ENCODE data around the gene EFCAB14. TPM values are rescaled to one million over a fixed set of nuclear protein-coding genes. Genes with fewer than 3 reads are reported as not detected.

EFCAB14 gene
- total RNA-seq, 2 donors from 2014 or later = 86.5 to 97.0 TPM

GRCh38 chr1:46642115-46642680 lies 76.7 kb downstream of the EFCAB14 start:
- DNase-seq (ENCODE audit: low spot score) = no peak
- intact Hi-C loops (cut with DNase I) = no loop called here

GRCh38 chr1:46639547-46639946 lies 79.4 kb downstream of the EFCAB14 start:
- DNase-seq (ENCODE audit: low spot score) = no peak
- intact Hi-C loops (cut with DNase I) = no loop called here

DNA sequence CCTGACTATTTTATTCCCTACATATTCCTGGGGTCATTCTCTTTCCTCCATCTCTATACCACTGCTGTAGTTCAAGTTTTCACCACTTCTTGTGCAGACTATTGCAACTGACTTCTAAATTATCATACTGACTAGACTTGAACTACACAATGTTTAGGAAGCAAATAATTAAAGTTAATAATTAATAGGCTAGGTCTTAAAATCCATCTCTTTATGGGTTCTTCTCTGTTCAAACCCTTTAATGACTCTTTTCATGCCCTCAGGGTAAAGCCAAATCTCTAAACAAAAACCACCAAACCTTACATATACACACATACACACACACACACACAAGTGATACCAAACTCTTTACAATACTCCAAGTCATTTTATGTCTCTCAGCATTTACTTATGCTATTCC lies 80.0 kb downstream of the EFCAB14 start:
- intact Hi-C loops (cut with DNase I) = no loop called here
- no peak for DNase-seq (ENCODE audit: low spot score)

DNA sequence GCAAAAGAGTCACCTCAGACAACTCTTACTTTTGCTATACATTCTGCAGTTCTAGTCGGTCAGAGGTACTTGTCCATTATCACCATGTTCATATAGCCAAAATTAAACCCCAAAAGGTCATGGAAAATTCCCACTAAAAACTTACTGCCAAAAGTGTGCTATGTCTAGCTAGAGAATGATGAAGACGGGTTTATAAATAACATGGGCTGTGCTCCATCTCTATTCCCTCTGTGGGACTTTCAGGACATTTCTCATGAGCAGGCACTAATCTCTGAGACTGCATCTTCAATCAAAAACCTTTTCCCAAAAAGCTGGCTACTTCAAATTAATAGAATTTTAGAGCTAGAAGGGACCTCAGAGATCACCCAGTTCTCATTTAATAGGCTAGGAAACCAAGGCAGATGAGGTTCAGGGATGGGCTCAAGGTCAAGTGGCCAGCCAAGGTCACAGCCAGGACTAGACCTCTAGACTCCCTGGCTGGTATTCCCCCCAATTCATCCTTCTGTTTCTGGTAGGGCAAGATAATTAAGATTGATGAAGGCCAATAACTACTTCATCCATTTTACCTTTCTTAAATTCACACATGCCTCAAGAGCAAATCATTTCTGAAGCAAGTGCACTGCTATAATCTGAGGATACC lies 81.3 kb downstream of the EFCAB14 start:
- intact Hi-C loops (cut with DNase I) = no loop called here
- no peak for DNase-seq (ENCODE audit: low spot score)

DNA sequence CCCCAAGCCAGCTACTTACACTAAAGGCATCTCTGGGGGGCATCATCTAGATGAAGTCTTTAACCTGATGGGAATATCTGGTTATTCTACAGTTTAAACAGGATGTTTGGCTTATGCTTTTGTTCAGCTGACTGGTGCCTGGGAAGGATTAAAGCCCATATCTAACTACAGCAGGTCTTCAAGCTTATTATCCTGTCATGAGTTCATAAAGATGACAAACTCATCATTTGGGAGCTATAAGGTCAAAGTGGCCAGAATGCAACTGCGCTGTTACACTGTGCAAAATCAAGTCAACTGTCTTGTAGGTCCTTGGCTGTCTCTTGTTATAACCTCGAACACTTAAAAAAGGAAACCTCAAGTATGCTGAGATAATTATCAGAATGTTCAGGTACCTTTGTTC lies 83.7 kb downstream of the EFCAB14 start:
- intact Hi-C loops (cut with DNase I) = no loop called here
- DNase-seq (ENCODE audit: low spot score) = no peak

GRCh38 chr1:46630719-46631118 lies 88.2 kb downstream of the EFCAB14 start:
- intact Hi-C loops (cut with DNase I) = no loop called here
- DNase-seq (ENCODE audit: low spot score) = no peak

Other genes starting within 250 kb of the EFCAB14 start
- gene DMBX1, start 229.3 kb downstream of the EFCAB14 start, total RNA-seq = not detected
- not detected for gene KNCN, start 167.5 kb downstream of the EFCAB14 start, total RNA-seq
- 10 to 100 TPM; 40.3 to 59.6 TPM for gene MKNK1, start 114.8 kb downstream of the EFCAB14 start, total RNA-seq
- gene MOB3C, start 102.3 kb downstream of the EFCAB14 start, total RNA-seq = 10 to 100 TPM; 18.4 to 21.4 TPM
- gene ATPAF1, start 50.8 kb downstream of the EFCAB14 start, total RNA-seq = 10 to 100 TPM; 26.7 to 34.7 TPM
- gene TEX38, start 47.3 kb downstream of the EFCAB14 start, total RNA-seq = not detected
- 10 to 100 TPM; 11.6 to 35.2 TPM for gene CYP4B1, start 79.9 kb upstream of the EFCAB14 start, total RNA-seq
- gene CYP4A11, start 222.4 kb upstream of the EFCAB14 start, total RNA-seq = not detected

Measured in posterior vena cava (tissue), 2 donors.